GM12875 (cell line): ENCODE measurements around the gene RLF.
A peak's percentile ranks its signal among the peaks of the same experiment; 100 is the strongest.

Experiments used
- H3K4me3 ChIP-seq: one replicate; pipeline ENCODE4 v1.5.1; 2011; ENCODE audit warnings: low read depth, low read length, control low read depth
- TF ChIP-seq, protein P1 (sequence below): IDR thresholded peaks from 2 replicates; pipeline ENCODE4 v1.5.1; 2011; ENCODE audit warnings: low read depth, mild to moderate bottlenecking, control low read depth, inconsistent platforms, low read length, moderate library complexity, borderline replicate concordance; ENCODE audit not compliant: insufficient read depth

Gene RLF, protein sequence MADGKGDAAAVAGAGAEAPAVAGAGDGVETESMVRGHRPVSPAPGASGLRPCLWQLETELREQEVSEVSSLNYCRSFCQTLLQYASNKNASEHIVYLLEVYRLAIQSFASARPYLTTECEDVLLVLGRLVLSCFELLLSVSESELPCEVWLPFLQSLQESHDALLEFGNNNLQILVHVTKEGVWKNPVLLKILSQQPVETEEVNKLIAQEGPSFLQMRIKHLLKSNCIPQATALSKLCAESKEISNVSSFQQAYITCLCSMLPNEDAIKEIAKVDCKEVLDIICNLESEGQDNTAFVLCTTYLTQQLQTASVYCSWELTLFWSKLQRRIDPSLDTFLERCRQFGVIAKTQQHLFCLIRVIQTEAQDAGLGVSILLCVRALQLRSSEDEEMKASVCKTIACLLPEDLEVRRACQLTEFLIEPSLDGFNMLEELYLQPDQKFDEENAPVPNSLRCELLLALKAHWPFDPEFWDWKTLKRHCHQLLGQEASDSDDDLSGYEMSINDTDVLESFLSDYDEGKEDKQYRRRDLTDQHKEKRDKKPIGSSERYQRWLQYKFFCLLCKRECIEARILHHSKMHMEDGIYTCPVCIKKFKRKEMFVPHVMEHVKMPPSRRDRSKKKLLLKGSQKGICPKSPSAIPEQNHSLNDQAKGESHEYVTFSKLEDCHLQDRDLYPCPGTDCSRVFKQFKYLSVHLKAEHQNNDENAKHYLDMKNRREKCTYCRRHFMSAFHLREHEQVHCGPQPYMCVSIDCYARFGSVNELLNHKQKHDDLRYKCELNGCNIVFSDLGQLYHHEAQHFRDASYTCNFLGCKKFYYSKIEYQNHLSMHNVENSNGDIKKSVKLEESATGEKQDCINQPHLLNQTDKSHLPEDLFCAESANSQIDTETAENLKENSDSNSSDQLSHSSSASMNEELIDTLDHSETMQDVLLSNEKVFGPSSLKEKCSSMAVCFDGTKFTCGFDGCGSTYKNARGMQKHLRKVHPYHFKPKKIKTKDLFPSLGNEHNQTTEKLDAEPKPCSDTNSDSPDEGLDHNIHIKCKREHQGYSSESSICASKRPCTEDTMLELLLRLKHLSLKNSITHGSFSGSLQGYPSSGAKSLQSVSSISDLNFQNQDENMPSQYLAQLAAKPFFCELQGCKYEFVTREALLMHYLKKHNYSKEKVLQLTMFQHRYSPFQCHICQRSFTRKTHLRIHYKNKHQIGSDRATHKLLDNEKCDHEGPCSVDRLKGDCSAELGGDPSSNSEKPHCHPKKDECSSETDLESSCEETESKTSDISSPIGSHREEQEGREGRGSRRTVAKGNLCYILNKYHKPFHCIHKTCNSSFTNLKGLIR (N-terminal part only)

DNA sequence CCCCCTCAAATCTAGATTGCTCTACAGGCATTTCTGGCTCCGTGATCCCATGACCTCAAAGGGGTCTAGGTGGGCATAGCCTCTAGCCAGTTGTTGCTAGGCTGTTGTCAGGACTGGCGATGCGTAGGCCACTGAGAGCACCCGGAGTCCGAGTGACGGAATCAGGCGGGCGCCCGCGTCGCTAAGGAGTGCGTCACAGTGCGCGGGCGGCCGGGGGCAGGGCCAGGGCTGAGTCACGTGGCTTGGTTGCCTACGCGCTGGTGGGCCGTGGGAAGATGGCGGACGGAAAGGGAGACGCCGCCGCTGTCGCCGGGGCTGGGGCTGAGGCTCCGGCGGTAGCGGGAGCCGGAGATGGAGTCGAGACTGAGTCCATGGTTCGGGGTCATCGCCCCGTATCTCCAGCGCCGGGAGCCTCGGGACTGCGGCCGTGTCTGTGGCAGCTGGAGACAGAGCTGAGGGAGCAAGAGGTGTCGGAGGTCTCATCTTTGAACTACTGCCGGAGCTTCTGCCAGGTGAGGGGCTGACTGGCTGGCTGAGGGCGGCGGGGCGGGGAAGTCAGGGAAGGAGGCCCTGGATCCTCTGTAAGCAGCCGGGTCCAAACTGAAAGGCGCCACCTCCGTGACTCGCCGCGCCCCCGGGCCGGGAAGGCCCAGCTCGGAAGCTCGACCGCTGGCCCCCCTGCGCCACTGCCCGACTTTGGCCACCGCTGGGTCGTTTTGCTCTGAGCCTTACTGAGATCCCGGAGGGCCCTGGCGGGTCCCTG lies at the start of gene RLF:
Gene RLF (plus strand): TSS at position 263 of the 763 bp plus-strand sequence. CDS start 13 bp downstream, at position 276.
- H3K4me3 ChIP-seq: peak within 1 kb of the TSS; percentile 97
- TF ChIP-seq, protein P1, sequence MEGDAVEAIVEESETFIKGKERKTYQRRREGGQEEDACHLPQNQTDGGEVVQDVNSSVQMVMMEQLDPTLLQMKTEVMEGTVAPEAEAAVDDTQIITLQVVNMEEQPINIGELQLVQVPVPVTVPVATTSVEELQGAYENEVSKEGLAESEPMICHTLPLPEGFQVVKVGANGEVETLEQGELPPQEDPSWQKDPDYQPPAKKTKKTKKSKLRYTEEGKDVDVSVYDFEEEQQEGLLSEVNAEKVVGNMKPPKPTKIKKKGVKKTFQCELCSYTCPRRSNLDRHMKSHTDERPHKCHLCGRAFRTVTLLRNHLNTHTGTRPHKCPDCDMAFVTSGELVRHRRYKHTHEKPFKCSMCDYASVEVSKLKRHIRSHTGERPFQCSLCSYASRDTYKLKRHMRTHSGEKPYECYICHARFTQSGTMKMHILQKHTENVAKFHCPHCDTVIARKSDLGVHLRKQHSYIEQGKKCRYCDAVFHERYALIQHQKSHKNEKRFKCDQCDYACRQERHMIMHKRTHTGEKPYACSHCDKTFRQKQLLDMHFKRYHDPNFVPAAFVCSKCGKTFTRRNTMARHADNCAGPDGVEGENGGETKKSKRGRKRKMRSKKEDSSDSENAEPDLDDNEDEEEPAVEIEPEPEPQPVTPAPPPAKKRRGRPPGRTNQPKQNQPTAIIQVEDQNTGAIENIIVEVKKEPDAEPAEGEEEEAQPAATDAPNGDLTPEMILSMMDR: no peak

DNA sequence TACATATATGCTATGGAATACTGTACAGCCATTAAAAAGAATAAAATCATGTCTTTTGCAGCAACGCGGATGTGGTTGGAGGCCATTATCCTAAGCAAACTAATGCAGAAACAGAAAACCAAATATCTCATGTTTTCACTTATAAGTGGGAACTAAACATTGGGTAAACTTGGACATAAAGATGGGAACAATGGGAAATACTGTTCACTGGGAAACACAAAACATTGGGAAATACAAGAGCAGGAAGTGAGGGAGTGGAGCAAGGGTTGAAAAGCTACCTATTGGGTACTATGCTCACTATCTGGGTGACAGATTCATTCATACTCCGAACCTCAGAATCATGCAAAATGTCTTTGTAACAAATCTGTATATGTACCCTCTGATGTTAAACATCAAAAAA lies 46.8 kb upstream of the RLF start:
- TF ChIP-seq, protein P1: no peak
- H3K4me3 ChIP-seq: no peak overlapping the region

DNA sequence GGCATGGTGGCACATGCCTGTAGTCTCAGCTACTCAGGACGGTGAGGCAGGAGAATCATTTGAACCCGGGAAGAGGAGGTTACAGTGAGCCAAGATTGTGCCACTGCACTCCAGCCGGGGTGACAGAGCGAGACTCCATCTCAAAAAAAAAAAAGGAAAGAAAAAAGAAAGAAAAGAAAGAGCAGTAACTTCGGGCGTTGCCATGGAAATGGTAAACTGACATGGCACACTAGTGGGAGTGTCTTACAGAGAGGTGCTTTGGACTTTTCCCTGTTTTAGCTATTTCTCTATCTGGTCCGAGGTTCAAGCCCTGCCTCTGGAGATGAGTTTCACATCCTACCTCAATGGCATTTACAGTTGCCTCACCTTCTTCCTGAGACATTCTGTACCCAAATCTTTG lies 41.1 kb upstream of the RLF start:
- TF ChIP-seq, protein P1: no peak
- H3K4me3 ChIP-seq: no peak overlapping the region

DNA sequence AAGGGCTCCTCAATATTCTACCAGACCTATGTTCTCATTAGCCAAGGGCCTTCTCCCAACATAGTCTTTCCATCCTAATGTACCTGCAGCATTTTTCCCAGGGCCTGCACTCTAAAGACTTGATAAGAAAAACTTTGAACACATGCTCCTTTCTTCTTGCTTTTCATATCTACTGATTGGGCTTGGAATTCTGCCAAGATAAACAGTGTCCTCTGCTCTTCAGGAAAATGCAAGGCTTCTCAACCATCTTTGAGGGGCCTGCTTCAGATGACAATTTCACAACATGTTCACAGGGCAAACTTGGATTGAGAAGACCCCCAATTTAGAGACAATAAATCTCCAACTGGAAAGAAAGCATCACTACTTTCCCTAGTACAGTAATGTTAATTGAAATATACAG lies 38.3 kb upstream of the RLF start:
- H3K4me3 ChIP-seq: no peak overlapping the region
- TF ChIP-seq, protein P1: no peak

DNA sequence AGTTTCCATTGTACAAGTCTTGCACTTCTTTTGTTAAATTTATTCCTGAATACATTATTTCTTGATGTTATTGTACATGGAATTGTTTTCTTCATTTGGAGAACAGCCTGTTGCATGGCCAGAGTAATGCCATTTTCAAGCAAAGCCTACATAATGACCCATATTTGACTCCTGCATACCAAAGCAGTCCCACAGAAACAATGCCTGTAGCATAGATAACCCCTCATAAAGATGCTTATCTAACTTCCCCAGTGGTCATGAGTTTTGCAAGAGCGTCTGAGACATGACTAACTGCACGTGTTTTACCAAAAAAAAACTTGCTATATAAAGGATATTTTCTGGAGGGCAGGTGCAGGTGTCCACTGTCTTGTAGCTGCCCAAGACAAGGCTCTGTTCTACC lies 30.3 kb upstream of the RLF start:
- TF ChIP-seq, protein P1: no peak
- H3K4me3 ChIP-seq: no peak overlapping the region
